Activated B cell treated with CpG ODN at 0.5 μM for 24 hours (primary cell): ENCODE data around the gene SDHA. TPM values are rescaled to one million over a fixed set of nuclear protein-coding genes. Genes with fewer than 3 reads are reported as not detected.

ENCODE experiments used
- ATAC-seq: fragments of 200-7000 bp; cut with Tn5 transposase; one replicate; pipeline ENCODE4 v1.10.0; 2021; ENCODE audit warnings: low read depth, mild to moderate bottlenecking, moderate library complexity
- CTCF ChIA-PET: fragments of 350-600 bp; sonication (Branson Sonifier 250); formaldehyde crosslinking; loops from one replicate; lab custom pipeline; 2021; ENCODE audit warnings: antibody characterized with exemption; lab: Charles Lee
- POLR2A ChIA-PET: fragments of 350-600 bp; sonication (Branson Sonifier 250); formaldehyde crosslinking; loops from one replicate; lab custom pipeline; 2021; ENCODE audit warnings: antibody characterized with exemption; lab: Charles Lee
- DNase-seq: peaks from one replicate; pipeline ENCODE4 v3.0.0; 2022
- H3K27ac Mint-ChIP-seq: one replicate; pipeline ENCODE4 v1.8.0; 2020; ENCODE audit warnings: mixed read lengths
- H3K27me3 Mint-ChIP-seq: one replicate; pipeline ENCODE4 v1.8.0; 2021; ENCODE audit warnings: mixed read lengths
- H3K36me3 Mint-ChIP-seq: one replicate; pipeline ENCODE4 v1.8.0; 2021; ENCODE audit warnings: low read depth, mixed read lengths
- H3K4me1 Mint-ChIP-seq: one replicate; pipeline ENCODE4 v1.8.0; 2021; ENCODE audit warnings: mixed read lengths
- H3K4me3 Mint-ChIP-seq: one replicate; pipeline ENCODE4 v1.8.0; 2020; ENCODE audit warnings: mild to moderate bottlenecking, mixed read lengths
- H3K9me3 Mint-ChIP-seq: one replicate; pipeline ENCODE4 v1.8.0; 2020; ENCODE audit warnings: mixed read lengths
- CTCF ChIP-seq: fragments of 200-600 bp; IDR thresholded peaks from one replicate; pipeline ENCODE4 v1.8.0; 2022; ENCODE audit warnings: antibody characterized with exemption, mild to moderate bottlenecking
- intact Hi-C: fragments of 100-400 bp; cut with micrococcal nuclease; formaldehyde crosslinking; loops from one replicate; pipeline ENCODE4 v1.15.1; 2024
- total RNA-seq: library from RNA; stranded (reverse); gene quantifications from 2 replicates; pipeline ENCODE4 v1.2.3, GENCODE V29; 2022

The SDHA gene
- total RNA-seq, 1 donor from 2014 or later, result 95.7 TPM

GRCh38 chr5:305459-305858 lies 87.3 kb downstream of the SDHA start:
- ATAC-seq, result no peak
- Mint-ChIP-seq H3K4me3 (no peak overlapping the region), H3K27ac (no peak overlapping the region), H3K27me3 (no peaks in the 10 kb centered on the region), H3K9me3 (no peaks in the 10 kb centered on the region), H3K36me3 (peaks cover 54% of the 10 kb centered on the region), H3K4me1 (peaks cover 15% of the 10 kb centered on the region)
- no peak for TF ChIP-seq CTCF
- ChIA-PET POLR2A (no interaction called here), CTCF (no interaction called here)
- intact Hi-C loops, result no loop called here
- DNase-seq, result no peak

- H3K4me3 Mint-ChIP-seq, result no peak overlapping the region
- CTCF ChIA-PET, result interaction anchor here (0.6 kb wide), 1 partner anchor 19 kb away, joined by 3 read pairs; no protein-coding TSS in a partner anchor
Observed at GRCh38 chr5:306011-306805, 88.1 kb downstream of the SDHA start.

More at GRCh38 chr5:306011-306805, 88.1 kb downstream of the SDHA start:
- DNase-seq, result no peak
- POLR2A ChIA-PET, result no interaction called here
- ATAC-seq, result no peak
- Mint-ChIP-seq H3K36me3 (peaks cover 58% of the 10 kb centered on the region), H3K9me3 (no peaks in the 10 kb centered on the region), H3K27me3 (no peaks in the 10 kb centered on the region), H3K27ac (no peak overlapping the region), H3K4me1 (peaks cover 11% of the 10 kb centered on the region)
- no peak for TF ChIP-seq CTCF
- intact Hi-C loops, result no loop called here

Other genes with a start within 250 kb of the SDHA start
- not detected in 2 replicates for gene PLEKHG4B, start 126.2 kb upstream of the SDHA start, total RNA-seq
- gene LRRC14B, start 26.8 kb upstream of the SDHA start, total RNA-seq, result not detected in 2 replicates
- 5.7 and 6.4 TPM in 2 replicates for gene CCDC127, start 167 bp upstream of the SDHA start, total RNA-seq
- gene PDCD6, start 53.3 kb downstream of the SDHA start, total RNA-seq, result 113 and 116 TPM in 2 replicates
- 5.1 and 6.1 TPM in 2 replicates for gene AHRR, start 103.4 kb downstream of the SDHA start, total RNA-seq
- gene EXOC3, start 224.9 kb downstream of the SDHA start, total RNA-seq, result 75.9 and 79.6 TPM in 2 replicates